Neuronal stem cell (in vitro differentiated cells): ENCODE measurements around the gene ATXN7.

Source experiments
- DNase-seq: peaks from one replicate; pipeline ENCODE4 v3.0.0-alpha.2; 2013; ENCODE audit warnings: low spot score
- H2AFZ ChIP-seq: one replicate; pipeline ENCODE4 v1.6.1; 2013; ENCODE audit warnings: mild to moderate bottlenecking, low read length, inconsistent platforms
- H2AK5ac ChIP-seq: 2 replicates; pipeline ENCODE4 v1.6.1; 2013; ENCODE audit warnings: low read depth, mild to moderate bottlenecking, inconsistent platforms, low read length, moderate library complexity, mixed read lengths
- H2BK120ac ChIP-seq: 2 replicates; pipeline ENCODE4 v1.6.1; 2013; ENCODE audit warnings: low read depth, mild to moderate bottlenecking, inconsistent platforms, low read length, moderate library complexity, mixed read lengths
- H2BK12ac ChIP-seq: one replicate; pipeline ENCODE4 v1.6.1; 2013; ENCODE audit warnings: low read length, inconsistent platforms
- H2BK15ac ChIP-seq: 2 replicates; pipeline ENCODE4 v1.6.1; 2013; ENCODE audit warnings: mild to moderate bottlenecking, low read length, inconsistent platforms, mixed read lengths
- H2BK5ac ChIP-seq: one replicate; pipeline ENCODE4 v1.6.1; 2013; ENCODE audit warnings: inconsistent platforms, mild to moderate bottlenecking, low read length, moderate library complexity
- H3K14ac ChIP-seq: one replicate; pipeline ENCODE4 v1.6.1; 2013; ENCODE audit warnings: low read length, inconsistent platforms
- H3K18ac ChIP-seq: 2 replicates; pipeline ENCODE4 v1.6.1; 2013; ENCODE audit warnings: low read length, inconsistent platforms
- H3K23ac ChIP-seq: 2 replicates; pipeline ENCODE4 v1.6.1; 2013; ENCODE audit warnings: low read depth, mild to moderate bottlenecking, mixed read lengths, low read length, inconsistent platforms; ENCODE audit not compliant: poor library complexity
- H3K27ac ChIP-seq: replicated peaks from 3 replicates; pipeline ENCODE4 v1.5.1; 2013; ENCODE audit warnings: low read length, inconsistent platforms
- H3K27me3 ChIP-seq, 3 experiments: 2 replicates each; pipeline ENCODE4 v1.6.1; 2013; ENCODE audit warnings: low read length in 3 of 3, mild to moderate bottlenecking in 2 of 3, inconsistent platforms in 1 of 3, low read depth in 1 of 3, mixed read lengths in 1 of 3, moderate library complexity in 1 of 3; ENCODE audit not compliant: control insufficient read depth in 3 of 3, insufficient read depth in 3 of 3
- H3K36me3 ChIP-seq, 2 donors: replicated peaks in 1 of 2; 2 replicates each; pipeline ENCODE4 v1.6.1; 2013; ENCODE audit warnings: low read length in 2 of 2; ENCODE audit not compliant: control insufficient read depth in 2 of 2, insufficient read depth in 2 of 2
- H3K4ac ChIP-seq: 2 replicates; pipeline ENCODE4 v1.6.1; 2013; ENCODE audit warnings: inconsistent platforms, mild to moderate bottlenecking, low read length, moderate library complexity
- H3K4me1 ChIP-seq, 2 donors: 1 replicate in 1 of 2; 2 replicates in 1 of 2; pipeline ENCODE4 v1.6.1; 2013; ENCODE audit warnings: low read length in 2 of 2, low read depth in 1 of 2; ENCODE audit not compliant: control insufficient read depth in 2 of 2, insufficient read depth in 1 of 2
- H3K4me2 ChIP-seq: one replicate; pipeline ENCODE4 v1.6.1; 2013; ENCODE audit warnings: mild to moderate bottlenecking, low read length, inconsistent platforms; ENCODE audit not compliant: insufficient read depth, poor library complexity, severe bottlenecking
- H3K4me3 ChIP-seq, 2 donors: 2 replicates each; pipeline ENCODE4 v1.5.1; 2013; ENCODE audit warnings: low read length in 2 of 2, mild to moderate bottlenecking in 2 of 2, inconsistent platforms in 1 of 2, moderate library complexity in 1 of 2
- H3K79me1 ChIP-seq: one replicate; pipeline ENCODE4 v1.6.1; 2013; ENCODE audit warnings: low read depth, mild to moderate bottlenecking, inconsistent platforms, low read length, moderate library complexity
- H3K9ac ChIP-seq: one replicate; pipeline ENCODE4 v1.6.1; 2013; ENCODE audit warnings: mild to moderate bottlenecking, low read depth, low read length, inconsistent platforms; ENCODE audit not compliant: poor library complexity
- H3K9me3 ChIP-seq, 2 donors: replicated peaks in 1 of 2; 2 replicates each; pipeline versions ENCODE3 to v1.6.1; 2013; ENCODE audit warnings: low read length in 2 of 2, mild to moderate bottlenecking in 2 of 2, inconsistent platforms in 1 of 2, low read depth in 1 of 2, mixed read lengths in 1 of 2, moderate library complexity in 1 of 2; ENCODE audit not compliant: control insufficient read depth in 2 of 2, insufficient read depth in 1 of 2
- H4K8ac ChIP-seq: one replicate; pipeline ENCODE4 v1.6.1; 2013; ENCODE audit warnings: low read depth, mild to moderate bottlenecking, inconsistent platforms, low read length, moderate library complexity
- H4K91ac ChIP-seq: one replicate; pipeline ENCODE4 v1.6.1; 2013; ENCODE audit warnings: low read length, low read depth, mild to moderate bottlenecking, inconsistent platforms; ENCODE audit not compliant: poor library complexity
- whole genome bisulfite sequencing, 2 donors: extraction: QIAGEN DNeasy Blood & Tissue Kit; methylation state at CpG; one replicate each; pipeline ENCODE4 v1.1.7; 2013; ENCODE audit warnings: missing lambda C conversion rate in 2 of 2, mixed read lengths in 1 of 2; ENCODE audit not compliant: insufficient read length in 2 of 2, insufficient replicate concordance in 1 of 2; ENCODE audit errors: extremely low coverage in 2 of 2; 5-methylcytosine and 5-hydroxymethylcytosine counted together

The ATXN7 gene

GRCh38 chr3:63912768-63913588 is 49.3 kb downstream of the ATXN7 start:
- no peak overlapping the region for H2BK120ac ChIP-seq
- peaks cover 5 to 10% of the 10 kb centered on the region in 2 donors for H3K4me1 ChIP-seq
- H2BK5ac ChIP-seq: no peak overlapping the region
- H3K36me3 ChIP-seq: peaks cover 8 to 36% of the 10 kb centered on the region in 2 donors
- peak overlapping the region; percentile 88 for H3K27ac ChIP-seq
- H2AFZ ChIP-seq: peak overlapping the region; percentile 91
- H4K91ac ChIP-seq: no peak overlapping the region
- H3K79me1 ChIP-seq: peaks cover 2% of the 10 kb centered on the region
- WGBS, 2 donors: no CpG with 5 or more reads among the region's 46 CpGs
- H3K9me3 ChIP-seq: no peaks in the 10 kb centered on the region
- H3K4me3 ChIP-seq: peak overlapping the region; percentile 73 to 98
- H3K23ac ChIP-seq: no peak overlapping the region
- H2AK5ac ChIP-seq: peak overlapping the region; percentile 29
- H2BK12ac ChIP-seq: no peak overlapping the region
- peak; percentile 36 for DNase-seq
- H3K27me3 ChIP-seq: no peaks in the 10 kb centered on the region
- H2BK15ac ChIP-seq: no peak overlapping the region
- peak overlapping the region; percentile 99 for H3K18ac ChIP-seq
- no peak overlapping the region for H4K8ac ChIP-seq
- peak overlapping the region; percentile 95 for H3K9ac ChIP-seq
- H3K4ac ChIP-seq: no peak overlapping the region
- H3K4me2 ChIP-seq: peak overlapping the region; percentile 89
- H3K14ac ChIP-seq: no peak overlapping the region

- no peak for DNase-seq
- H3K36me3 ChIP-seq: peaks cover 14 to 49% of the 10 kb centered on the region in 2 donors
- no peak overlapping the region for H3K23ac ChIP-seq
- no peak overlapping the region for H2BK120ac ChIP-seq
- no peak overlapping the region for H2BK12ac ChIP-seq
- H4K91ac ChIP-seq: no peak overlapping the region
- no peak overlapping the region for H3K4ac ChIP-seq
- no peaks in the 10 kb centered on the region for H3K27me3 ChIP-seq
- H3K18ac ChIP-seq: no peak overlapping the region
- H3K4me2 ChIP-seq: no peak overlapping the region
- no peak overlapping the region for H4K8ac ChIP-seq
- H2AFZ ChIP-seq: no peak overlapping the region
- no peak overlapping the region for H2AK5ac ChIP-seq
- H2BK15ac ChIP-seq: no peak overlapping the region
- H3K9me3 ChIP-seq: no peaks in the 10 kb centered on the region
- peaks cover 5 to 10% of the 10 kb centered on the region in 2 donors for H3K4me1 ChIP-seq
- no peak overlapping the region for H3K14ac ChIP-seq
- peaks cover 4% of the 10 kb centered on the region for H3K79me1 ChIP-seq
- no peak overlapping the region for H2BK5ac ChIP-seq
- no CpG with 5 or more reads among the region's 5 CpGs for WGBS, 2 donors
- H3K4me3 ChIP-seq: no peak overlapping the region
- H3K27ac ChIP-seq: no peak overlapping the region
- H3K9ac ChIP-seq: no peak overlapping the region
Measured at GRCh38 chr3:63914312-63914711, 50.6 kb downstream of the ATXN7 start.

DNA sequence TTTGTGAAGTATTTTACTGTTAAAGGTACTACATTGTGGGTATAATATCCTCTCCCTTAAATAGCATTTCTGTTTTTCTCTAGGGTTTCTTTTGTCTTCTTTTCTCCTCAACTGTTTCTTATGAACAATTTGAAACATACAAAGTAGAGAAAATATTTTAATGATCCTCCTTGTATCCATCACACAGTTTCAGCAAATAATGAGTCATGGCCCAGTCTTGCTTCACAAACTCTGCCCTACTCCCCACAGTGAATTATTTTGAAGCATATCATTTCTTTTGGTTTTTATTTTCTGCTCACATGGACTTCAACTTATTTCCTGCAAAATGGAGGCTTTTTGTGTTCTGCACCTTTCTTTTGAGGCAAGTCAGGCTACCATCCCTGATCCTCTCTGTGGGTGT is 54.7 kb downstream of the ATXN7 start:
- H3K36me3 ChIP-seq: peaks cover 20 to 83% of the 10 kb centered on the region in 2 donors
- H4K8ac ChIP-seq: no peak overlapping the region
- no peak for DNase-seq
- no peak overlapping the region for H2AK5ac ChIP-seq
- H3K18ac ChIP-seq: no peak overlapping the region
- H2BK15ac ChIP-seq: no peak overlapping the region
- H3K27ac ChIP-seq: no peak overlapping the region
- H3K4ac ChIP-seq: no peak overlapping the region
- H3K9me3 ChIP-seq: no peaks in the 10 kb centered on the region
- H3K4me2 ChIP-seq: no peak overlapping the region
- H2BK5ac ChIP-seq: no peak overlapping the region
- no peak overlapping the region for H3K14ac ChIP-seq
- no peak overlapping the region for H2BK12ac ChIP-seq
- H3K27me3 ChIP-seq: no peaks in the 10 kb centered on the region
- no peak overlapping the region for H2BK120ac ChIP-seq
- H3K9ac ChIP-seq: no peak overlapping the region
- H3K23ac ChIP-seq: no peak overlapping the region
- H3K4me1 ChIP-seq: no peaks in the 10 kb centered on the region
- no peak overlapping the region for H3K4me3 ChIP-seq
- no peak overlapping the region for H4K91ac ChIP-seq
- H2AFZ ChIP-seq: no peak overlapping the region
- peaks cover 4% of the 10 kb centered on the region for H3K79me1 ChIP-seq

- no peaks in the 10 kb centered on the region for H3K4me1 ChIP-seq
- no peak overlapping the region for H3K23ac ChIP-seq
- H4K8ac ChIP-seq: no peak overlapping the region
- no peaks in the 10 kb centered on the region for H3K27me3 ChIP-seq
- no peak overlapping the region for H3K18ac ChIP-seq
- H3K14ac ChIP-seq: no peak overlapping the region
- no peak overlapping the region for H2AFZ ChIP-seq
- no peak overlapping the region for H2BK12ac ChIP-seq
- no peak overlapping the region for H3K4ac ChIP-seq
- no peak overlapping the region for H2BK120ac ChIP-seq
- no CpG with 5 or more reads among the region's 5 CpGs for WGBS, 2 donors
- H3K4me3 ChIP-seq: no peak overlapping the region
- H3K36me3 ChIP-seq: peaks cover 24 to 94% of the 10 kb centered on the region in 2 donors
- no peak overlapping the region for H2BK5ac ChIP-seq
- peaks cover 2 to 14% of the 10 kb centered on the region in 2 donors for H3K9me3 ChIP-seq
- no peak overlapping the region for H3K4me2 ChIP-seq
- H3K9ac ChIP-seq: no peak overlapping the region
- peaks cover 2% of the 10 kb centered on the region for H3K79me1 ChIP-seq
- no peak overlapping the region for H3K27ac ChIP-seq
- no peak overlapping the region for H2AK5ac ChIP-seq
- no peak for DNase-seq
- H4K91ac ChIP-seq: no peak overlapping the region
- no peak overlapping the region for H2BK15ac ChIP-seq
Measured at GRCh38 chr3:63920001-63920400, 56.3 kb downstream of the ATXN7 start.
